ENCODE results near the gene STX2. TPM values are rescaled to one million over a fixed set of nuclear protein-coding genes. Genes with fewer than 3 reads are reported as not detected.
"Not testable (repeated sequence)": the region's sequence is repeated elsewhere in the genome, so short reads cannot be mapped to it uniquely, and the experiment has no call there.

STX2 gene
- 1.8 TPM for total RNA-seq

DNA sequence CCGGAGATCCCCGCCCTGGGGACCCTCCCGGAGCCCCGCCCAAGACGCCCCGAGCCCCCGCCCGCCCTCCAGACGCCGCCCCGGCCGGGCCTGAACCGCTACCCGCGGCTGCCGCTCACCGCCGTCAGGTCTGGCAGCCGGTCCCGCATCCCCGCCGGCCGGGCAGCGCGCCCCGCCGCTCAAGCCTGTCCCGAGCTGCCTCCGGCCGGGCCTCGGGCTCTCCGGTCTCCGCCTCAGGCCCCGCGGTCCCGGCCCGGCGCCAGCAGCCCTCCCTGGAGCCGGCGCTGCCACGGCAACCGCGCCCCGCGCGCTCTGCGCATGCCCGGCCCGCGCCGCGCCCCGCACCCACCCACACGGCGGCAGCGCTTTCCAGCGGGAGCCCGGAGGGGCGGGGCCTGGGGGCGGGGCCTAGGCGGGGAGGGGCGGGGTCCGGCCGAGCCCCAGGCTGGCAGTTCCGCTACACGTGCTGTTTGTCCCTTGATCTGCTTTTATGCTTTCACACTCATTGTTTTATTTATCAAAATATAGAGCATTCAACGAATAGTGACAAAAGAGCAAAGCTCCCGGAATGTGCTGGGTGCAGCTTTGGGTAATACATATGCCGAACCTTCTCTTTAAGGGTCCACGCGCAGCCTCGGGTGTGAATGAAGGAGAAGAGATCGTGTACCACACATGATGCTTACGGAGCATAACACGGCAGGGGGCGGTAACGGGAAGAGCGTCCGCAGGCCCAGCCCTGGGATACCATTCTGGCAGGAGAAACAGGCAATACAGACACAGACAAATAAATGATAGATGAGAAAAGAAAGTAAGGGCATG, at the start of gene STX2:
Gene STX2 (minus strand): TSS at position 300 of the 819 bp plus-strand sequence. CDS start 151 bp downstream, at position 149.
- ATAC-seq = peak; percentile 98

DNA sequence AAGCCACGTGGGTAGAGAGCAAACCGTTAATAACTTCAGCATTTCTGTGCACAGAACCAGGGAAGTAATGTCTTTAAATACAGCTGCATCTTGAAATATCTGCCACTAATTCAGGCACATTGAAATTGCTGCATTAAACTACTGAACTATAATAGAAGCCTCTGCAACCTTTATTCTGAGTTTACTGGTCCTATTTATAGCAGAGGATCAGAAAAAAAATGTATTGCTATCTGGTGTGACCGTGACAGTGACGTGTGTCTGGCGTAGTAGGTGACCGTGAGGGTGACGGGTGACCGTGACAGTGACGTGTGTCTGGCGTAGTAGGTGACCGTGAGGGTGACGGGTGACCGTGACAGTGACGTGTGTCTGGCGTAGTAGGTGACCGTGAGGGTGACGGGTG, 48.1 kb upstream of the STX2 start:
- ATAC-seq = not testable (repeated sequence)

DNA sequence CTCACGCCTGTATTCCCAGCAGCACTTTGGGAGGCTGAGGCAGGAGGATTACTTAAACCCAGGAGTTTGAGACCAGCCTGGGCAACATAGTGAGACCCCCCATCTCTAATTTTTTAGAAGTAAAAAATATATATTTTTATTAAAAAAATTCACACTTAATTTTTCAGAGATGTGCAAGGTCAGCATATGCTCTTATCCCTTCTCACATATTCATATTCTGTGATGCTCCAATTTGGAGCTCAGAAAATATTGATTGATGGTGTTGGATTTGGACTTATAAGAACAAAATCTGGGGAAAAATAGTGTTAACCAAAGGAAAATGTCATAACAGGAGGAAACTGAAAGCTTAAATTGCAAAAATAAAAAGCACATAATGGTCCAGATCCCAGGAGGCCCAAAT, 42.5 kb upstream of the STX2 start:
- no peak for ATAC-seq

DNA sequence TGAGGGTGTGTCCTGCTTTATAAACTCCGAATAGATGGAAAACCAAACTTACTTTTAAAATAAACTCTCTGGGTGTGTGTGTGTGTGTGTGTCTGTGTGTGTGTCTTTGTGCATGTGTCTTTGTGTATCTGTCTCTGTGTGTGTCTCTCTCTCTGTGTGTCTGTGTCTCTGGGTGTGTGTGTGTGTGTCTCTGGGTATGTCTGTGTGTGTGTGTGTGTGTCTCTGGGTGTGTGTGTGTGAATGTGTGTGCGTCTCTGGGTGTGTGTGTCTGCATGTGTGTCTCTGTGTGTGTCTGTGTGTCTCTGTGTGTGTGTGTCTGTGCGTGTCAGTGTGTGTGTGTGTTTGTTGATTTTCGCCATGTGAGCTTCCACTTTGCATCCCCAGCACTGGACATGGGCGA, 42.0 kb upstream of the STX2 start:
- no peak for ATAC-seq

DNA sequence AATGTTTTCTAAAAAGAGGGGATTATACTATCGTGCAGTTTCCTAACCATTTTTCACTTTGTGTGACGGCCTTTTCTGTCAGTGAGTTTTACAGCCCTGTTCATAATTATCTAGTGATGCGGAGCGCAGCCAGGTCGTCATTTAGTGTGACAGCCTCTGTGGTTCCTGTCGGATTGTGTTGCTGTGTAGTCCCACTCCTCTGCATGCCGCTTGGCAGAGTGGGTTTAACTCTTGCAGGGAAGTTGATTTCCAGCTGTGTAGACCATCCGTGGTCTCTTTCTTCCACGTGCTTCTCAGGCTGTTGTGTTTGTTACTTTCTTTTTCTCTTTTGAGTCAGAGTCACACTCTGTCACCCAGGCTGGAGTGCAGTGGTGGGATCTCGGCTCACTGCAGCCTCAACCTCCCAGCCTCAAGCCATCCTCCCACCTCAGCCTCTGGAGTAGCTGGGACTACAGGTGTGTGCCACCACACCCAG, 41.4 kb upstream of the STX2 start:
- ATAC-seq = no peak

DNA sequence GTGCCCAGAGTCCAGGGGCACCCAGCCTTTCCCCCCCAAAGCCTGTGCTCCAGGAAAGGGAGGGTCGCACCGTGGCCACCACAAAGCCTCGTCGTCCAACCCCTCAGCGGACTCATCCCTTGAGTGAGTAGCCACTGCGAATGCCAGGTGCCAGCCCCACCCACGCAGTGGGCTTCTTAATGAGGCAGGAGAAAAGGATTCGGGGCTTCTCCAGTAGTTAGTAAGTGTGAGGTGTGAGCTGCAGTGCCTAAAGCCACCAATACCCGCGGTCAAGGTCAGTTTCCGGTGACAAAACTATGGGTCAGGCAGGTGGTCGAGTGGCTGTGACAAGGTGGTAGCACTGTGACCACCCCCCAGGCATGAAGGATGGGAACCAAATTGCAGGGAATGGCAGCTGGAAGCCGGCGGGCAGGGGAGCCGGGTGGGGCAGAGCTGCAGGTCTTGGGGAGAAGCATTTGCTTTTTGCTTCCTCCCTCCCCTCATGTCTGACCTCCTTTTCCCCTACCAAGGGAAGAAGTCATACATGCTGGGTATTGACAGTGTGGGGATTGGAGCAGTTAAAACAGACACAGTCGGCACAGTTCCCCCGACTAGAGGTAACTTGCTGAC, 40.8 kb upstream of the STX2 start:
- peak; percentile 30 for ATAC-seq

DNA sequence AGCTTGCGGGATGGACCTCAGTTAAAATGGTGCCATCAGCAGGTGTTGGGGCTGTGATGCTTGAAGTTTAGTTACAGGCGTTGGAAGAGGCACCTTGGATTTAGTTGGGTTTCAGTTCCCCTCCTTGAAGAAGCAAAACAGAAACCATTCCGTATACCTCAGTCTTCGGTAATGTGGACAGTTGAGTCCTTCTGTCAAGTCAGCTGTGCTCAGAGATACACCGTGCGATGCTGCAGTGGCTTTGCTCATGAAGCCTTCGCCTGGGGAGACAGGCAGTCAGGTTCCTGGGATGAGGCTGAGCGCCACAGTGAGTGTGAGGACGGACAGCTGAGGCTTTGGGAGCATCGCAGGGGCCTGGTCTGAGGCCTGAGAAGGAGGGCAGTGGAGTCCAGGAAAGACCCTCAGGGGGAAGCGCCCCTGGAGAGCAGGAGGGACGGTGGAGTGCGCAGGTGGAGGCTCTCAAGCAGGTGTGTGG, 40.2 kb upstream of the STX2 start:
- ATAC-seq = peak; percentile 57

DNA sequence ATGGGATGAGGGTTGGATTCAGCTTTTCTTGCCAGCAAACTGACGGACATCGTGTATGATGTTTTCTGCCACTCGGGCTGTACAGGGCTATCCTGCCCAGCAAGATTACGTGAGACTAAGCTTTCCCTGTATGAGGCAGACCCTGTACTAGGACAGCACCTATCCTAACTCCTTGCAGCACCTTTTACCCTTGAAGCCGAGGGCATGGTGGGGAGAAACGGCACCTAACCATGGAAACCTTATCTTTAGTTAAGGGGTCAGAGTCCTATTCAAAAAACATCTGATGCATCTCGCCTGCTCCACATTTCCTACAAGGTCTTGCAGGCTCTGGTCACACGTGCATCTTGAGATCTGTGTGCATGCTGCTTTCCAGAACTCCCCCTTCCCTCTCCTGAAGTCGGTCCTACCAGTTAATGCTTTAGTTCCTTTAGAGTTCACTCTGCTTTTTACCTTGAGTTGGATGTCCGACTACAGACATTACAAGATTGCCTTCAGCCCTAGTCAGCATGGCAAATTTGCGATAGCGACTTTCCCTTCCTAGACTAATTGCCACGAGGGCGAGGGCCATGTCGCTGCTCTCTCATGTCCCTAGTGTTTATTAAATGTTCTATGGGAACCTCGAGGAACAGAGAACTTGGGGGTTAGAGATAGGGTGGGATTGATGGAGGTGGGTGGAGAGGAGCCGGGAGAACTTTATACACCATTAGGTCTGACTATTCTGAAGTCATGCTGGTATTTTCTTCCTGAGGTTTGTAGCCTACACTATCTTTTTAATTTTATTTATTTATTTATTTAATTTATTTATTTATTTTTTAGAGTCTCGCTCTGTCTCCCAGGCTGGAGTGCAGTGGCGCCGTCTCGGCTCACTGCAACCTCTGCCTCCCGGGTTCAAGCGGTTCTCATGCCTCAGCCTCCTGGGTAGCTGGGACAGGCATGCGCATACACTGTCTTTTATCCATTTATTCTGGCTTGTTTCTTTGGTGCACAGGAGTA, 39.4 kb upstream of the STX2 start:
- ATAC-seq = no peak

DNA sequence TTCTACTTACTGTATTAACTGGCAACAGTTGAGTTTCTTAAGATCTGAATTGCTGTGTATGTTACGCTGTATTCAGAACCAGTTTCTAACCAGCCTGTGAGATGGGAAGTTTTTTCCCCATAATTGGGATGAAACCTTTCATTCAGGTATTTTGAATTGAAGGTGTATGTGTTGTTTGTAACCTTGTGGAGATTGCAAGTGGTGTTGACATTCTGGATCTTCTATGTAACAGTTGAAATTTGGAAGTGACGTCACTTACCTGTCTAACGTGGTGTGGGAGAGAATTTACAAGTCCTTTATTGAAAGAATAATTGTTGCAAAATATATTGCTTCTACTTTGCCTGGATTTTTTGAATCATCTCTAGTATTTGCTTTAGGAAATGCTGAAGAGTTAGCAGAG, 38.3 kb upstream of the STX2 start:
- ATAC-seq = no peak

DNA sequence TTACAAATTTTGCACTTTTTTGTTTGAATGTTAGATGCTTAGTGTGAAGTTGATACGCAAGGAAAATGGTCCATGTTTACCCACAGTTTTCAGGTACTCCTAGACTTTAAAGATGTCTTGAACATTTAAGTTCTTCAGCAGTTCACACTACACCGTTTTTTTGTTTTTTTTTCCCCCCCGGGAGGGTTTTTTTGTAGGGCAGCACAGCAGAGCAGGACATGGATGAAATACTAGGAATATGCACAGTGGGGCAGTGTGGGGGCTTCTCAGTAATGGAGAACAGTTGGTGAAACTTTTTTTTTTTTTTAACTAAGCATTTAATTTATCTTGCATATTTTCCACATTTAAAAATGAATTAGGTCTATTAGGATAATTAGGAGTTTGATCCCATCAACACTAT, 37.7 kb upstream of the STX2 start:
- no peak for ATAC-seq

DNA sequence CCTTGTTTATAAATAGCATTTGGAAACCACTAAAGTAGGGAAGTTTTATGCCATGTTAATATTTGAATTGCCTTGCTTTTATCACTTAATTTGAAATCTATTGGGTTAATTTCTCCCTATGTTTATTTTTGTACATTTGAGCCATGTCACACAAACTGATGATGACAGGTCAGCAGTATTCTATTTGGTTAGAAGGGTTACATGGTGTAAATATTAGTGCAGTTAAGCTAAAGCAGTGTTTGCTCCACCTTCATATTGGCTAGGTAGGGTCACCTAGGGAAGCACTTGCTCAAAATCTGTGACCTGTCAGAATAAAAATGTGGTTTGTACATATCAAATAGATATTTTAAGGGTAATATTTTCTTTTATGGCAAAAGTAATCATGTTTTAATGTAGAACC, 37.2 kb upstream of the STX2 start:
- ATAC-seq = no peak

DNA sequence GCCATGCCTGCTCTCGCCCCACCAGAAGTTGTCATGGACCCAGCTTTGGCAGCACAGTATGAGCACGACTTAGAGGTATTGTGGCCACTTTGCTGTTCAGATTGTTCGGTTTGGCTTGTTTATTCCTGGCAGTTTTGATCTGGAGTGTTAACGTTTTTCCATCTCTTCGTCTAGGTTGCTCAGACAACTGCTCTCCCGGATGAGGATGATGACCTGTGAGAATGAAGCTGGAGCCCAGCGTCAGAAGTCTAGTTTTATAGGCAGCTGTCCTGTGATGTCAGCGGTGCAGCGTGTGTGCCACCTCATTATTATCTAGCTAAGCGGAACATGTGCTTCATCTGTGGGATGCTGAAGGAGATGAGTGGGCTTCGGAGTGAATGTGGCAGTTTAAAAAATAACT, 36.7 kb upstream of the STX2 start:
- not testable (repeated sequence) for ATAC-seq

DNA sequence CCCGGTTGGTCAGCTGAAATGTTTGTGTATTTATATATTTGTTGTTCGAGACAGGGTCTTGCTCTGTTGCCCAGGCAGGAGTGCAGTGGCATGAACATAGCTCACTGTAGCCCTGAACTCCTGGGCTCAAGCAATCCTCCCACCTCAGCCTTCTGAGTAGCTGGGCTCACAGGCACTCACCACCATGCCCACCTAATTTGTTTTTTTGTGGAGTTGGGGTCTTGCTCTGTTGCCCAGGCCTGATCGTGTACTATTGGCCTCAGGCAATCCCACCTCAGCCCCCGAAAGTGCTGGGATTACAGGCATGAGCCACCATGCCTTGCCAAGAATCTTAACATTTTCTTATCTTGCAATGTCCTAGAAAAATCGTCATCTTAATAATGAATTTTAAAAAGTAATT, 36.1 kb upstream of the STX2 start:
- no peak for ATAC-seq

DNA sequence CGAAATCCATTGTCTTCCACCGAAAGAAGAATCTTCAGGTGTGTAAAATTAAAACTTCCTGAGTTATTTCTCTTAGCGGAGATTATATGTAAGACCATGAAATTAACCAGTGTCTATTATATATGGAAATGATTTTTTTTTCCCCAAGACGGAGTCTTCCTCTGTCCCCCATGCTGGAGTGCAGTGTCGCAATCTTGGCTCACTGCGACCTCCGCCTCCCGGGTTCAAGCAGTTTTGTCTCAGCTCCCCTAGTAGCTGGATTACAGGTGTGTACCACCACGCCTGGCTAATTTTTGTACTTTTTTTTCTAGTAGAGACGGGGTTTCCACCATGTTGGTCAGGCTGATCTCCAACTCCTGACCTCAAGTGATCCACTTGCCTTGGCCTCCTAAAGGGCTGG, 35.6 kb upstream of the STX2 start:
- ATAC-seq = no peak

DNA sequence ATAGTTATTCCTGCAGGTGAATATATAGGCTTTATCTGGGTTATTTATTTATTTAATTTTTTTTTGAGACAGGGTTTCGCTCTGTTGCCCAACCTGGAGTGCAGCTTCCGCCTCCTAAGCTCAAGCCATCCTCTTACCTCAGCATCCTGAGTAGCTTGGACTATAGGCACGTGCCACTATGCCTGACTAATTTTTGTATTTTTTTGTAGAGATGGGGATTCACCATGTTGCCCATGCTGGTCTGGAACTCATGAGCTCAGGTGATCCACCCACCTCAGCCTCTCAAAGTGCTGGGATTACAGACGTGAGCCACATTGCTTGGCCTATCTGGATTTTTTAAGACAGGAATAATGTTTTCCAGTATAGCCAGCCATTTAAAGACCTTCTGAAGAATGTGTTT, 34.8 kb upstream of the STX2 start:
- no peak for ATAC-seq

DNA sequence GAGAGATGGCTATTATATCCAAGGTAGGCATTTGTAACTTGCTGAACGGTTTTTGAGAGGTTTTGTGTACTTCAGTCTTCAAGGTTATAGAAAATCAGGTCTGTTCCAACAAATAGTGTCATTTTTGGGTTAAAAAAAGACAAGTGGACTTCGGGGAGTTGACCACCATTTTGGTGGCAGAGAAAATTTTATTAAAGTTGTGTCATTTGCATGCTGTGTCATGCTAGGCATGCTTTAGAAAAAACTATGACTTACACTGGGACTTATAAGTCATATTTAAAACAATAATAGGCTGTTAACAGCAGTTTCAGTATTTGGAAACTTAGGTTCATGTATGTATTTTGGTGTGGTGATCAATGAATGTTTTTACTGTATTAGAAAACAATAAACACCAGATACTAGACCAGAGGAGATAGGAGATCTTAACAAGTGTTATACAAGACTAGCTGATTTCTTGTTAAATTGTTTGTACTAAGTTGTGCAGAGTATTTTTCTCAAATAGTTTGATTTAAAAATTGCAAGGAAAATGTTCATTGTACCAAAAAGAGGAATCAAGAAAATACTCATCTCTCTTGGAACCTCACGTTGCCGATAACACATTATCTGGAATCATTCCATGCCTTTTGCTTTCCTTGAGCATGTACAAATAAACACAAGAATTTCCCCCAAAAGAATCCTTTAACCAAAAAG, 34.2 kb upstream of the STX2 start:
- ATAC-seq = no peak

DNA sequence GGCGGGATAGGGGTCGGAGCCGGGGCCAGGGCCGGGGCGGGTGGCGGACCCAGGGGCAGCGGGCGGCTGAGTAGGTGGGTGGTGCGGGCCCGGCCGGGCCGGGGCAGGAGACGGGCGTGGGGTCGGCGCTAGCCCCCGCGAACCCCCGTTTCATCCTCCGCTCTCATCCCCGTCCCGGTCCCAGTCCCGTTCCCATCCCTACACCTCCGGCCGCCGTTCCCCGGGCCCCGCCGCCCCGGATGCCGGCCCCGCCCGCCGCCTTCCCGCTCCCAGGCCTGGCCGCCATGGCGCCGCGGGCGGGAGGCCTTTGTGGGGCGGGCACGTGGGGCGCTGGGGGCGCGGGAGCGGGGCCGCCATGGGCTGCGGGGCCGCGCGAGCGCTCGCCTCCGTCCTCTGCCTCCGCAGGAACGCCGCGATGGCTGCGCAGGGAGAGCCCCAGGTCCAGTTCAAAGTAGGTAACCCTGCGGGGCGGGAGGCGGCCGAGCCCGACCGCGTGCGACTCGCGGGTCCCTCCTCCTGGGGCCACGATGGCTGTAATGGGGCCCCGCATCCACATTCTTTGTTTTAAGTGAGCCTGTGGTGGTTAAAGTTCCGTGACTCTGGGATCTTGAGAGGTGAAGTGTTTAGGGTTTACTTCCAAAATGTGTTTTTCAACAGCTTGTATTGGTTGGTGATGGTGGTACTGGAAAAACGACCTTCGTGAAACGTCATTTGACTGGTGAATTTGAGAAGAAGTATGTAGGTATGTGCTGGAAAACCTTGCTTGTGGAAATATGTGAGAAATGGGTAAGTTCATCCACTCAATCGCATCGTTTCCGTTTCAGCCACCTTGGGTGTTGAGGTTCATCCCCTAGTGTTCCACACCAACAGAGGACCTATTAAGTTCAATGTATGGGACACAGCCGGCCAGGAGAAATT, 33.4 kb upstream of the STX2 start:
- peak; percentile 13 for ATAC-seq

DNA sequence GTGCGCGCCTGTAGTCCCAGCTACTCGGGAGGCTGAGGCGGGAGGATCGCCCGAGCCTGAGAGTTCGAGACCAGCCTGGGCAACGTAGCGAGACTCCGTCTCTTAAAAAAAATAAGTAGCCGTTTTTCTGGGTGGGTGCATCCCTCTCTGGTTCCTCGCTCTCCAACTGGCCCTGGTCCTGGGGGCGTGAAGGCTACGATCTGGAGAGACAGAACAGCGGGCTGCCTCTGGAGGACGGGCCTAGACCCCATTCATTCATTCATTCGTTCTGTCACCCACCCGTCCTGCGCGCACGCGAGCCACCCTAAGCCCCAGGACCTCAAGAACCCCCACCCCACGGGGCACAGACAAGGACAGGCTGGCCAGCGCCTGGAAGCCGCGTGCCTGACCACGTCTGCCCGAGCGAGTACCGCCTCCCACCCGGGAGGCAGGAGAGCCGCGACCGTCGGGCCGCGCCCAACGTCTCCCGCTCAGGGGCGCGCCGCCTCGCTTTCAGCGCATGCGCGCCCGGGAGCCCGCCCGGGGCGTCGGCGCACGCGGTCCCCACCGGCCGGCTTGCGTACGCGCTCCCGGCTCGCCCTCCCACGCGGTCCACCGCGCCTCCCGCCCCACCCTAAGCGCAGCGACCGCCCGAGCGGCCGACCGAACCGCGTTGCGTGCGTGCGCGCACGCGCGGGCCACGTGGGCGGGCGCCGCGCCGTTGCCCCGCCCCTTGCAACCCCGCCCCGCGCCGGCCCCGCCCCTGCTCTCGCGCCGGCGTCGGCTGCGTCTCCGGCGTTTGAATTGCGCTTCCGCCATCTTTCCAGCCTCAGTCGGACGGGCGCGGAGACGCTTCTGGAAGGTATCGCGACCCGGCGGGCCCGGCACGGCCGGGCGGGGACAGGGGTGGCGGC, 32.5 kb upstream of the STX2 start, which contains the start of gene RAN:
Gene RAN (plus strand): TSS at position 781 of the 893 bp plus-strand sequence. CDS start 528 bp downstream, outside the sequence.
- peak; percentile 95 for ATAC-seq

DNA sequence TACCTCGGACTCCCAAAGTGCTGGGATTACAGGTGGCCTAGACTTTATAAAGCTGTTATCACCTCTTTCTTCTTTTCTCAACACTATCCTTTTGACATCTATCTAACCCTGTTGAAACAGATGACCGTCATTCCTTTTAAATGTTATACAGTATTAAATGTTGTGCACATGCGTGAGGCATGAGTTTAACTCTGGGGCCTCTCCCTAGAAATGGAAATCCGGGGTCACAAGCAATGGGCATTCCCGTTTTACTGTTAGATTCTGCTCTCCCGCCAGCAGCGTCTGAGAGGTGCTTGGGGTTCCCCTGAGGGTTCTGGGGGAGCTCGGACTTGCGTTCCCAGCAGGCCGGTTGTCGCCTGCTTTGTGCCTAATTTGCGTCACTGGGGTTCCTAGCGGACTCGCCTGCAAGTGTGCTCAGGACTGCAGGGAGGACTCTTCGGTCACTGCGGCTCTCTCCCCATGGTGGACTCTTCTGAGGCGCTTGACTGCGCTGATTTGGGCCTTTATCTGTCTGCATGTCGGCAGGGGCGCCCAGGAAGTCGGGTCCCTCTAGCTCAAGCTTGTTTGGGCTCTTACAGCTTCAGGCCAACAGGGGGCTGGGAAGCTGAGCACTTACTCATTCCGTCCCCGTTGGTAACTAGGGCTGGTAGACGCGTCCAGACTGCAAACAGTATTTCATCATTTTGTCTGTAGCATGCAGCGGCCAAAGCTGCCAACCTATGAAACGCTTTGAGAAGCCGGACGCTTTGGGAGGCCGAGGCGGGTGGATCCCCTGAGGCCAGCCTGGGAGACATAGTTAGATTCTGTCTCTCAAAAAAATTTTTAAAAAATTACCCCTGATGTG, 31.6 kb upstream of the STX2 start:
- ATAC-seq = peak; percentile 66

Data from esophagus mucosa (tissue), 1 donor.